HFFc6 (cell line): ENCODE measurements around the gene STK32C. TPM values are rescaled to one million over a fixed set of nuclear protein-coding genes. Genes with fewer than 3 reads are reported as not detected.

Experiments
- DNase-seq: peaks from one replicate; pipeline ENCODE4 v3.0.0-alpha.2; 2018
- H3K27ac Mint-ChIP-seq: 2 replicates; pipeline ENCODE4 v1.8.0; 2020; ENCODE audit warnings: mild to moderate bottlenecking, mixed read lengths
- H3K27me3 Mint-ChIP-seq: 2 replicates; pipeline ENCODE4 v1.8.0; 2021; ENCODE audit warnings: mild to moderate bottlenecking, moderate library complexity, mixed read lengths; ENCODE audit not compliant: insufficient read depth
- H3K36me3 Mint-ChIP-seq: 2 replicates; pipeline ENCODE4 v1.8.0; 2021; ENCODE audit warnings: low read depth, mixed read lengths
- H3K4me1 Mint-ChIP-seq: 2 replicates; pipeline ENCODE4 v1.8.0; 2020; ENCODE audit warnings: low read depth, mixed read lengths
- H3K4me3 Mint-ChIP-seq: 2 replicates; pipeline ENCODE4 v1.8.0; 2020; ENCODE audit warnings: mild to moderate bottlenecking, moderate library complexity, mixed read lengths
- H3K9me3 Mint-ChIP-seq: 2 replicates; pipeline ENCODE4 v1.8.0; 2020; ENCODE audit warnings: mild to moderate bottlenecking, mixed read lengths
- CTCF ChIP-seq: fragments of 200-600 bp; sonication (generic); IDR thresholded peaks from 2 replicates; pipeline ENCODE4 v1.5.0; 2021; ENCODE audit warnings: antibody characterized with exemption, mild to moderate bottlenecking
- total RNA-seq, 6 experiments: library from RNA; stranded (reverse); fragmentation: NEBNext Ultra II Directional; extraction: Animal tissue kit (Norgen Biotek cat#: 25700); gene quantifications; 2 replicates in 1 of 6; 3 replicates in 5 of 6; pipeline ENCODE4 v1.2.3, GENCODE V29; 2021

The STK32C gene
- total RNA-seq, 6 experiments from 2014 or later: 5.5 to 8.3 (median 7.2) TPM

- DNase-seq: no peak
- Mint-ChIP-seq H3K27me3 (peaks cover 17% of the 10 kb centered on the region), H3K9me3 (peaks cover 10% of the 10 kb centered on the region; the same call in 1 of the 2 replicates), H3K4me1 (no peaks in the 10 kb centered on the region), H3K36me3 (no peaks in the 10 kb centered on the region), H3K4me3 (no peak overlapping the region), H3K27ac (no peak overlapping the region)
- TF ChIP-seq CTCF: no peak
Measured at GRCh38 chr10:132283604-132284382, 24.0 kb downstream of the STK32C start.

GRCh38 chr10:132282667-132283603, 24.8 kb downstream of the STK32C start:
- Mint-ChIP-seq H3K4me3 (no peak overlapping the region), H3K4me1 (no peaks in the 10 kb centered on the region)
- no peak for DNase-seq

GRCh38 chr10:132281915-132282666, 25.7 kb downstream of the STK32C start:
- Mint-ChIP-seq H3K27me3 (peaks cover 18% of the 10 kb centered on the region), H3K36me3 (no peaks in the 10 kb centered on the region), H3K4me3 (no peak overlapping the region), H3K9me3 (peaks cover 7% of the 10 kb centered on the region; the same call in 1 of the 2 replicates), H3K27ac (no peak overlapping the region), H3K4me1 (no peaks in the 10 kb centered on the region)
- DNase-seq: no peak
- TF ChIP-seq CTCF: no peak

More at GRCh38 chr10:132282667-132283603, 24.8 kb downstream of the STK32C start:
- Mint-ChIP-seq H3K27ac (no peak overlapping the region), H3K9me3 (peaks cover 7% of the 10 kb centered on the region; the same call in 1 of the 2 replicates), H3K36me3 (no peaks in the 10 kb centered on the region), H3K27me3 (peaks cover 17% of the 10 kb centered on the region)
- TF ChIP-seq CTCF: no peak

- H3K4me3 Mint-ChIP-seq: no peak overlapping the region
- no peaks in the 10 kb centered on the region for H3K4me1 Mint-ChIP-seq
- no peaks in the 10 kb centered on the region for H3K36me3 Mint-ChIP-seq
- no peak overlapping the region for H3K27ac Mint-ChIP-seq
- peaks cover 23% of the 10 kb centered on the region for H3K27me3 Mint-ChIP-seq
- TF ChIP-seq CTCF: no peak
- H3K9me3 Mint-ChIP-seq: peaks cover 7% of the 10 kb centered on the region; the same call in 1 of the 2 replicates
- DNase-seq: no peak
Measured at GRCh38 chr10:132280646-132281074, 27.1 kb downstream of the STK32C start.
